ENCODE results near the gene ITGA6.

Gene ITGA6

GRCh38 chr2:172427990-172428831, 825 bp downstream of the ITGA6 start:
- DNase-seq (ENCODE audit: low read depth), result no peak
- no peak for TF ChIP-seq CTCF (IDR thresholded peaks at IDR 0.05; ENCODE audit: insufficient read depth, low read depth, low read length, missing control alignments)
- peak overlapping the region; percentile 95 for H3K4me3 ChIP-seq (ENCODE audit: low read length)

GRCh38 chr2:172428832-172429210, 1.4 kb downstream of the ITGA6 start:
- peak overlapping the region; percentile 95 for H3K4me3 ChIP-seq (ENCODE audit: low read length)

GRCh38 chr2:172429301-172429968, 2.0 kb downstream of the ITGA6 start:
- peak; percentile 54 for DNase-seq (ENCODE audit: low read depth)
- peak; percentile 28 for TF ChIP-seq CTCF (IDR thresholded peaks at IDR 0.05; ENCODE audit: insufficient read depth, low read depth, low read length, missing control alignments)
- H3K4me3 ChIP-seq (ENCODE audit: low read length), result peak overlapping the region; percentile 95

More at GRCh38 chr2:172428832-172429210, 1.4 kb downstream of the ITGA6 start:
- no peak for TF ChIP-seq CTCF (IDR thresholded peaks at IDR 0.05; ENCODE audit: insufficient read depth, low read depth, low read length, missing control alignments)
- no peak for DNase-seq (ENCODE audit: low read depth)

- H3K4me3 ChIP-seq (ENCODE audit: low read length), result peak overlapping the region; percentile 95
- no peak for DNase-seq (ENCODE audit: low read depth)
These were observed 2.6 kb downstream of the ITGA6 start for GRCh38 chr2:172430027-172430426.

GRCh38 chr2:172430678-172431077, 3.3 kb downstream of the ITGA6 start:
- H3K4me3 ChIP-seq (ENCODE audit: low read length), result peak overlapping the region; percentile 95
- TF ChIP-seq CTCF (IDR thresholded peaks at IDR 0.05; ENCODE audit: insufficient read depth, low read depth, low read length, missing control alignments), result no peak
- peak; percentile 87 for DNase-seq (ENCODE audit: low read depth)

More at GRCh38 chr2:172430027-172430426, 2.6 kb downstream of the ITGA6 start:
- no peak for TF ChIP-seq CTCF (IDR thresholded peaks at IDR 0.05; ENCODE audit: insufficient read depth, low read depth, low read length, missing control alignments)

- DNase-seq (ENCODE audit: low read depth), result no peak
- no peak for TF ChIP-seq CTCF (IDR thresholded peaks at IDR 0.05; ENCODE audit: insufficient read depth, low read depth, low read length, missing control alignments)
- H3K4me3 ChIP-seq (ENCODE audit: low read length), result peak overlapping the region; percentile 95
These were observed 4.1 kb downstream of the ITGA6 start for GRCh38 chr2:172431463-172431862.
